H9 (cell line): ENCODE results near the gene PDGFB. TPM values are rescaled to one million over a fixed set of nuclear protein-coding genes. Genes with fewer than 3 reads are reported as not detected.

Experiments used
- DNase-seq: peaks from one replicate; pipeline ENCODE4 v3.0.0-alpha.2; 2017
- H2AFZ ChIP-seq: one replicate; pipeline ENCODE4 v1.6.1; 2013; ENCODE audit warnings: mild to moderate bottlenecking, low read length, control low read depth, moderate library complexity
- H2AK5ac ChIP-seq: 2 replicates; pipeline ENCODE4 v1.6.1; 2013; ENCODE audit warnings: low read length, control low read depth, mixed read lengths; ENCODE audit not compliant: insufficient read length
- H2BK120ac ChIP-seq: one replicate; pipeline ENCODE4 v1.6.1; 2013; ENCODE audit warnings: low read depth, mild to moderate bottlenecking, low read length, control low read depth, inconsistent platforms; ENCODE audit not compliant: poor library complexity, severe bottlenecking
- H2BK12ac ChIP-seq: 2 replicates; pipeline ENCODE4 v1.6.1; 2013; ENCODE audit warnings: low read length, control low read depth, mixed read lengths, low read depth; ENCODE audit not compliant: insufficient read length
- H2BK15ac ChIP-seq: 2 replicates; pipeline ENCODE4 v1.6.1; 2013; ENCODE audit warnings: low read depth, low read length, control low read depth
- H2BK20ac ChIP-seq: one replicate; pipeline ENCODE4 v1.6.1; 2013; ENCODE audit warnings: low read depth, mild to moderate bottlenecking, low read length, control low read depth, inconsistent platforms; ENCODE audit not compliant: poor library complexity, severe bottlenecking
- H2BK5ac ChIP-seq: 2 replicates; pipeline ENCODE4 v1.6.1; 2013; ENCODE audit warnings: low read length, control low read depth, mixed read lengths; ENCODE audit not compliant: insufficient read length
- H3K14ac ChIP-seq: 2 replicates; pipeline ENCODE4 v1.6.1; 2013; ENCODE audit warnings: low read length, control low read depth; ENCODE audit not compliant: insufficient read depth
- H3K18ac ChIP-seq: 2 replicates; pipeline ENCODE4 v1.6.1; 2013; ENCODE audit warnings: low read depth, mild to moderate bottlenecking, mixed read lengths, low read length, control low read depth; ENCODE audit not compliant: insufficient read length
- H3K23ac ChIP-seq: 2 replicates; pipeline ENCODE4 v1.6.1; 2013; ENCODE audit warnings: low read length, control low read depth, mixed read lengths, low read depth; ENCODE audit not compliant: insufficient read length
- H3K23me2 ChIP-seq: 2 replicates; pipeline ENCODE4 v1.6.1; 2013; ENCODE audit warnings: low read depth, mild to moderate bottlenecking, mixed read lengths, low read length, control low read depth; ENCODE audit not compliant: insufficient read length, poor library complexity, severe bottlenecking
- H3K27ac ChIP-seq: 2 replicates; pipeline ENCODE4 v1.5.1; 2013; ENCODE audit warnings: low read length, control low read depth, mixed read lengths, low read depth; ENCODE audit not compliant: insufficient read length
- H3K27me3 ChIP-seq: 2 replicates; pipeline ENCODE4 v1.6.1; 2013; ENCODE audit warnings: low read length, control low read depth, inconsistent platforms; ENCODE audit not compliant: insufficient read depth
- H3K4ac ChIP-seq: 2 replicates; pipeline ENCODE4 v1.6.1; 2013; ENCODE audit warnings: low read depth, mild to moderate bottlenecking, control low read depth, inconsistent platforms, low read length, moderate library complexity
- H3K4me1 ChIP-seq: 2 replicates; pipeline ENCODE4 v1.6.1; 2013; ENCODE audit warnings: low read length, control low read depth, inconsistent platforms; ENCODE audit not compliant: insufficient read depth
- H3K4me2 ChIP-seq: 2 replicates; pipeline ENCODE4 v1.6.1; 2013; ENCODE audit warnings: low read length, control low read depth, mixed read lengths; ENCODE audit not compliant: insufficient read length, insufficient read depth
- H3K56ac ChIP-seq: 2 replicates; pipeline ENCODE4 v1.6.1; 2013; ENCODE audit warnings: low read depth, mild to moderate bottlenecking, mixed read lengths, low read length, control low read depth; ENCODE audit not compliant: insufficient read length
- H3K79me1 ChIP-seq: 2 replicates; pipeline ENCODE4 v1.6.1; 2013; ENCODE audit warnings: low read depth, mild to moderate bottlenecking, moderate library complexity, low read length, control low read depth, inconsistent platforms; ENCODE audit not compliant: insufficient read depth, poor library complexity, severe bottlenecking
- H3K79me2 ChIP-seq: 2 replicates; pipeline ENCODE4 v1.6.1; 2013; ENCODE audit warnings: low read length, control low read depth, inconsistent platforms; ENCODE audit not compliant: insufficient read depth
- H3K9ac ChIP-seq: 2 replicates; pipeline ENCODE4 v1.6.1; 2013; ENCODE audit warnings: low read length, control low read depth, mixed read lengths; ENCODE audit not compliant: insufficient read length; ENCODE audit errors: extremely low read depth
- H3K9me3 ChIP-seq: one replicate; pipeline ENCODE4 v1.6.1; 2013; ENCODE audit warnings: low read depth, low read length, inconsistent platforms; ENCODE audit not compliant: control insufficient read depth
- H3T11ph ChIP-seq: one replicate; pipeline ENCODE4 v1.6.1; 2013; ENCODE audit warnings: mild to moderate bottlenecking, low read length, control low read depth, inconsistent platforms
- H4K20me1 ChIP-seq: one replicate; pipeline ENCODE4 v1.6.1; 2013; ENCODE audit not compliant: control insufficient read depth, insufficient read length, insufficient read depth
- H4K5ac ChIP-seq: 2 replicates; pipeline ENCODE4 v1.6.1; 2013; ENCODE audit warnings: low read depth, mild to moderate bottlenecking, mixed read lengths, low read length, control low read depth; ENCODE audit not compliant: insufficient read length
- H4K8ac ChIP-seq: replicated peaks from 2 replicates; pipeline ENCODE4 v1.6.1; 2013; ENCODE audit warnings: low read length, control low read depth, mixed read lengths, low read depth; ENCODE audit not compliant: insufficient read length
- H4K91ac ChIP-seq: 2 replicates; pipeline ENCODE4 v1.6.1; 2013; ENCODE audit warnings: low read depth, mild to moderate bottlenecking, moderate library complexity, mixed read lengths, low read length, control low read depth; ENCODE audit not compliant: insufficient read length
- H3K27ac Mint-ChIP-seq, 3 experiments: 2 replicates in 2 of 3; 3 replicates in 1 of 3; pipeline ENCODE4 v1.8.0; 2020 to 2021; ENCODE audit warnings: mixed read lengths in 3 of 3, mild to moderate bottlenecking in 1 of 3, moderate library complexity in 1 of 3
- H3K27me3 Mint-ChIP-seq: 2 replicates; pipeline ENCODE4 v1.8.0; 2021; ENCODE audit warnings: low read depth, mild to moderate bottlenecking, moderate library complexity, mixed read lengths
- H3K36me3 Mint-ChIP-seq, 3 experiments: 2 replicates in 2 of 3; 3 replicates in 1 of 3; pipeline ENCODE4 v1.8.0; 2020 to 2021; ENCODE audit warnings: low read depth in 3 of 3, mixed read lengths in 3 of 3; ENCODE audit not compliant: insufficient read depth in 1 of 3
- H3K4me1 Mint-ChIP-seq, 2 experiments: 2 replicates each; pipeline ENCODE4 v1.8.0; 2020; ENCODE audit warnings: mixed read lengths in 2 of 2
- H3K4me3 Mint-ChIP-seq, 2 experiments: 2 replicates in 1 of 2; 3 replicates in 1 of 2; pipeline ENCODE4 v1.8.0; 2020 to 2021; ENCODE audit warnings: mild to moderate bottlenecking in 2 of 2, mixed read lengths in 2 of 2, moderate library complexity in 1 of 2
- H3K9me3 Mint-ChIP-seq, 2 experiments: 2 replicates in 1 of 2; 3 replicates in 1 of 2; pipeline ENCODE4 v1.8.0; 2020; ENCODE audit warnings: mild to moderate bottlenecking in 2 of 2, mixed read lengths in 2 of 2, moderate library complexity in 1 of 2
- CTCF ChIP-seq: fragments of 200-600 bp; sonication (generic); conservative IDR thresholded peaks from 3 replicates; pipeline ENCODE4 v1.8.0; 2021; ENCODE audit warnings: antibody characterized with exemption, mild to moderate bottlenecking
- WGBS: extraction: QIAGEN DNeasy Blood & Tissue Kit; methylation state at CpG from one replicate; pipeline ENCODE4 v1.1.7; 2013; ENCODE audit warnings: missing lambda C conversion rate, low lambda C conversion rate, mixed read lengths; ENCODE audit not compliant: insufficient read length; ENCODE audit errors: extremely low coverage; 5-methylcytosine and 5-hydroxymethylcytosine counted together
- total RNA-seq: library from RNA; stranded (reverse); gene quantifications from 2 replicates; pipeline ENCODE4 v1.2.1, GENCODE V29; 2021

PDGFB gene
- total RNA-seq, 1 experiment from 2014 or later = 6.1 TPM

- TF ChIP-seq CTCF = no peak
- no peak for DNase-seq
- Histone ChIP-seq H2BK12ac (no peak overlapping the region), H3K27me3 (no peaks in the 10 kb centered on the region), H2BK15ac (no peak overlapping the region), H3K18ac (no peak overlapping the region), H3K27ac (no peak overlapping the region), H4K5ac (no peak overlapping the region), H2BK120ac (no peak overlapping the region), H4K20me1 (no peaks in the 10 kb centered on the region), H4K91ac (no peak overlapping the region), H3K79me2 (no peaks in the 10 kb centered on the region), H3K4me1 (peaks cover 8% of the 10 kb centered on the region; the same call in 1 of the 2 replicates), H2AK5ac (no peak overlapping the region), H2BK5ac (no peak overlapping the region), H3K23me2 (no peaks in the 10 kb centered on the region), H2AFZ (no peak overlapping the region), H3T11ph (no peak overlapping the region), H4K8ac (no peak overlapping the region), H3K4ac (no peak overlapping the region), H3K23ac (no peak overlapping the region), H3K9me3 (no peaks in the 10 kb centered on the region), H3K4me2 (no peak overlapping the region), H3K9ac (no peak overlapping the region), H2BK20ac (no peak overlapping the region), H3K14ac (no peak overlapping the region; the same call in 1 of the 2 replicates), H3K56ac (no peak overlapping the region), H3K79me1 (no peaks in the 10 kb centered on the region)
- peaks cover 51 to 62% of the 10 kb centered on the region in 2 experiments for H3K4me1 Mint-ChIP-seq
- no CpG with 5 or more reads among the region's 37 CpGs for WGBS
- H3K4me3 Mint-ChIP-seq = no peak overlapping the region
- H3K27ac Mint-ChIP-seq = peak overlapping the region in 1 of 3 experiments; percentile 89; a peak in 1 of 7 replicates
- H3K9me3 Mint-ChIP-seq = no peaks in the 10 kb centered on the region; a peak in 2 of 5 replicates
- H3K27me3 Mint-ChIP-seq = peaks cover 22% of the 10 kb centered on the region
- peaks cover 0 to 7% (median 0%) of the 10 kb centered on the region in 3 experiments; a peak in 3 of 7 replicates for H3K36me3 Mint-ChIP-seq
Observed at GRCh38 chr22:39231197-39231950, 13.4 kb downstream of the PDGFB start.
